ENCODE data around the gene PROSER1.
A peak's percentile ranks its signal among the peaks of the same experiment; 100 is the strongest.

PROSER1 gene

DNA sequence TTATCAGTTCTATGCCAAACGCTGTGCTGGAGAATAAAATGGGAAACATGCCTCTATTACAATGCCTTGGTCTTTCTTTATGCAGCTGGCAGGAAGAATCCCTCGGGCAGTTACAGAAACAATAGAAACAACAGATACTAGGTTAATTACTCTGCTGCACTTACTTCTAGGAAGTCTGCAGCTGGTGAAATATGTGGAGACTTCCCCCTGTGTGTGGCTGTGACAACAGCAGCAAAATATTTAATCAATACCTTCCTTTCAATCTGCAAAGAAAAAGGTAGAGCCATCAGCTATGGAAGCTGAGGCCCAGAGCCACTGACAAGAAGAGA lies 57.2 kb downstream of the PROSER1 start:
- no peak; the same call in 2 of the 3 replicates for ATAC-seq
- no peak for TF ChIP-seq ZFP3 (CRISPR knock-in tag; IDR thresholded peaks at IDR 0.05)
- TF ChIP-seq PPARA (CRISPR knock-in tag; IDR thresholded peaks at IDR 0.05; ENCODE audit: borderline replicate concordance): no peak
- TF ChIP-seq RARB (CRISPR knock-in tag; IDR thresholded peaks at IDR 0.05): no peak
- TF ChIP-seq TOX (CRISPR knock-in tag; IDR thresholded peaks at IDR 0.05; ENCODE audit: borderline replicate concordance): no peak
- TF ChIP-seq ESRRG (CRISPR knock-in tag; IDR thresholded peaks at IDR 0.05): no peak
- no peak for TF ChIP-seq TCF4 (CRISPR knock-in tag; IDR thresholded peaks at IDR 0.05; ENCODE audit: borderline replicate concordance)
- TF ChIP-seq, protein P1, sequence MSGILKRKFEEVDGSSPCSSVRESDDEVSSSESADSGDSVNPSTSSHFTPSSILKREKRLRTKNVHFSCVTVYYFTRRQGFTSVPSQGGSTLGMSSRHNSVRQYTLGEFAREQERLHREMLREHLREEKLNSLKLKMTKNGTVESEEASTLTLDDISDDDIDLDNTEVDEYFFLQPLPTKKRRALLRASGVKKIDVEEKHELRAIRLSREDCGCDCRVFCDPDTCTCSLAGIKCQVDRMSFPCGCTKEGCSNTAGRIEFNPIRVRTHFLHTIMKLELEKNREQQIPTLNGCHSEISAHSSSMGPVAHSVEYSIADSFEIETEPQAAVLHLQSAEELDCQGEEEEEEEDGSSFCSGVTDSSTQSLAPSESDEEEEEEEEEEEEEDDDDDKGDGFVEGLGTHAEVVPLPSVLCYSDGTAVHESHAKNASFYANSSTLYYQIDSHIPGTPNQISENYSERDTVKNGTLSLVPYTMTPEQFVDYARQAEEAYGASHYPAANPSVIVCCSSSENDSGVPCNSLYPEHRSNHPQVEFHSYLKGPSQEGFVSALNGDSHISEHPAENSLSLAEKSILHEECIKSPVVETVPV (CRISPR knock-in tag; IDR thresholded peaks at IDR 0.05): no peak

DNA sequence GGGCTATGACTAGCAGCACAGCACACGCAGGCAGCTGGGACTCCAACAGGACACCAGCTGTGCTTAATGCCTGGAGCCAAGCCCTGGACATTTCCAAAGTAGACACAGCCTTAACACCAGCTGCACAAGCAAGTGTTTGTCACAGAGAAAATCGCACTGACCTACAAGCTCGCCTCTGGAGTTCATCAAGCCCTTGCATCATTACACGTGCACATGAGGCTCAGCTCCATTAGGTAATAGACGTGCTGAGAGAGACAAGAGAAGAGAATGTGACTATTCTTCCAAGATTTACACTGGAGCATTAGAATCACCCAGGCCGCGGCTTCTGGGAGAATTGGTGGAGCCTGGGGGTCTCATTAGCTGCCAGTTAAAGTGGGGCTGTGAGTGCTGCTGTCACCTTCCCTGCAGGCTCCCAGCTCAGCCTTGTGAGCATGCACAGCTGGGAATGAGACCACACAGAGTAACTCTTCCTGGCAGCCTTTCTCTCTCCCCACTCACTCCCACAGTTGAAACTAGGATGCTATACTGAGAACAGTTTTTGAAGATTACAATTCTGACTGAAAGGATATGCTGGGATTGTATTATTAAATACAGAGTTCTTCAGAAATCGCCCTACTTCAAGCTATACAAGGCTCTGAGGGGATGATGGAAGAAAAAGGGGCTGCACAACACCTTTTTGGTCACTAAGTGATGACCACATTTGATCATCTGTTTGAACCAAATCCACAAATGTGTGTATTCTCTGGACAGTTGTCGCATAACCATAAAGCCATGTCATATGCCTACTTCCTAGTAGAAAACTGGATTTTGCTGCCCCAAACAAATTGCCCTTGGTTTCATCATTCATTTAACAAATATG lies 57.8 kb downstream of the PROSER1 start:
- peak; percentile 49; the same call in 1 of the 3 replicates for ATAC-seq
- no peak for TF ChIP-seq ZNF8 (CRISPR knock-in tag; IDR thresholded peaks at IDR 0.05)
- TF ChIP-seq, protein P2, sequence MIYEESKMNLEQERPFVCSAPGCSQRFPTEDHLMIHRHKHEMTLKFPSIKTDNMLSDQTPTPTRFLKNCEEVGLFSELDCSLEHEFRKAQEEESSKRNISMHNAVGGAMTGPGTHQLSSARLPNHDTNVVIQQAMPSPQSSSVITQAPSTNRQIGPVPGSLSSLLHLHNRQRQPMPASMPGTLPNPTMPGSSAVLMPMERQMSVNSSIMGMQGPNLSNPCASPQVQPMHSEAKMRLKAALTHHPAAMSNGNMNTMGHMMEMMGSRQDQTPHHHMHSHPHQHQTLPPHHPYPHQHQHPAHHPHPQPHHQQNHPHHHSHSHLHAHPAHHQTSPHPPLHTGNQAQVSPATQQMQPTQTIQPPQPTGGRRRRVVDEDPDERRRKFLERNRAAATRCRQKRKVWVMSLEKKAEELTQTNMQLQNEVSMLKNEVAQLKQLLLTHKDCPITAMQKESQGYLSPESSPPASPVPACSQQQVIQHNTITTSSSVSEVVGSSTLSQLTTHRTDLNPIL (CRISPR knock-in tag; IDR thresholded peaks at IDR 0.05; ENCODE audit: low read depth): no peak
- TF ChIP-seq RARB (CRISPR knock-in tag; IDR thresholded peaks at IDR 0.05): no peak
- TF ChIP-seq, protein P3, sequence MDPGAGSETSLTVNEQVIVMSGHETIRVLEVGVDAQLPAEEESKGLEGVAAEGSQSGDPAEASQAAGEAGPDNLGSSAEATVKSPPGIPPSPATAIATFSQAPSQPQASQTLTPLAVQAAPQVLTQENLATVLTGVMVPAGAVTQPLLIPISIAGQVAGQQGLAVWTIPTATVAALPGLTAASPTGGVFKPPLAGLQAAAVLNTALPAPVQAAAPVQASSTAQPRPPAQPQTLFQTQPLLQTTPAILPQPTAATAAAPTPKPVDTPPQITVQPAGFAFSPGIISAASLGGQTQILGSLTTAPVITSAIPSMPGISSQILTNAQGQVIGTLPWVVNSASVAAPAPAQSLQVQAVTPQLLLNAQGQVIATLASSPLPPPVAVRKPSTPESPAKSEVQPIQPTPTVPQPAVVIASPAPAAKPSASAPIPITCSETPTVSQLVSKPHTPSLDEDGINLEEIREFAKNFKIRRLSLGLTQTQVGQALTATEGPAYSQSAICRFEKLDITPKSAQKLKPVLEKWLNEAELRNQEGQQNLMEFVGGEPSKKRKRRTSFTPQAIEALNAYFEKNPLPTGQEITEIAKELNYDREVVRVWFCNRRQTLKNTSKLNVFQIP (CRISPR knock-in tag; IDR thresholded peaks at IDR 0.05; ENCODE audit: borderline replicate concordance, low read depth): no peak
- TF ChIP-seq ZNF565 (CRISPR knock-in tag; conservative IDR thresholded peaks at IDR 0.05; ENCODE audit: low read depth): no peak
- no peak; the same call in 1 of the 2 replicates for TF ChIP-seq TCF4 (CRISPR knock-in tag; IDR thresholded peaks at IDR 0.05; ENCODE audit: borderline replicate concordance)
- no peak for TF ChIP-seq PPARA (CRISPR knock-in tag; IDR thresholded peaks at IDR 0.05; ENCODE audit: borderline replicate concordance)
- TF ChIP-seq OSR1 (CRISPR knock-in tag; IDR thresholded peaks at IDR 0.05): no peak
- no peak for TF ChIP-seq GLIS3 (CRISPR knock-in tag; IDR thresholded peaks at IDR 0.05)
- TF ChIP-seq SNAI2 (CRISPR knock-in tag; IDR thresholded peaks at IDR 0.05): no peak
- TF ChIP-seq BACH2 (CRISPR knock-in tag; IDR thresholded peaks at IDR 0.05; ENCODE audit: borderline replicate concordance): no peak
- no peak for TF ChIP-seq TOX (CRISPR knock-in tag; IDR thresholded peaks at IDR 0.05; ENCODE audit: borderline replicate concordance)
- TF ChIP-seq, protein P4, sequence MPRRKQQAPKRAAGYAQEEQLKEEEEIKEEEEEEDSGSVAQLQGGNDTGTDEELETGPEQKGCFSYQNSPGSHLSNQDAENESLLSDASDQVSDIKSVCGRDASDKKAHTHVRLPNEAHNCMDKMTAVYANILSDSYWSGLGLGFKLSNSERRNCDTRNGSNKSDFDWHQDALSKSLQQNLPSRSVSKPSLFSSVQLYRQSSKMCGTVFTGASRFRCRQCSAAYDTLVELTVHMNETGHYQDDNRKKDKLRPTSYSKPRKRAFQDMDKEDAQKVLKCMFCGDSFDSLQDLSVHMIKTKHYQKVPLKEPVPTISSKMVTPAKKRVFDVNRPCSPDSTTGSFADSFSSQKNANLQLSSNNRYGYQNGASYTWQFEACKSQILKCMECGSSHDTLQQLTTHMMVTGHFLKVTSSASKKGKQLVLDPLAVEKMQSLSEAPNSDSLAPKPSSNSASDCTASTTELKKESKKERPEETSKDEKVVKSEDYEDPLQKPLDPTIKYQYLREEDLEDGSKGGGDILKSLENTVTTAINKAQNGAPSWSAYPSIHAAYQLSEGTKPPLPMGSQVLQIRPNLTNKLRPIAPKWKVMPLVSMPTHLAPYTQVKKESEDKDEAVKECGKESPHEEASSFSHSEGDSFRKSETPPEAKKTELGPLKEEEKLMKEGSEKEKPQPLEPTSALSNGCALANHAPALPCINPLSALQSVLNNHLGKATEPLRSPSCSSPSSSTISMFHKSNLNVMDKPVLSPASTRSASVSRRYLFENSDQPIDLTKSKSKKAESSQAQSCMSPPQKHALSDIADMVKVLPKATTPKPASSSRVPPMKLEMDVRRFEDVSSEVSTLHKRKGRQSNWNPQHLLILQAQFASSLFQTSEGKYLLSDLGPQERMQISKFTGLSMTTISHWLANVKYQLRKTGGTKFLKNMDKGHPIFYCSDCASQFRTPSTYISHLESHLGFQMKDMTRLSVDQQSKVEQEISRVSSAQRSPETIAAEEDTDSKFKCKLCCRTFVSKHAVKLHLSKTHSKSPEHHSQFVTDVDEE (CRISPR knock-in tag; IDR thresholded peaks at IDR 0.05): no peak
- no peak for TF ChIP-seq CSDC2 (CRISPR knock-in tag; IDR thresholded peaks at IDR 0.05)
- no peak for TF ChIP-seq ARNTL (CRISPR knock-in tag; IDR thresholded peaks at IDR 0.05; ENCODE audit: borderline replicate concordance, low read depth)
- no peak for TF ChIP-seq ZC3H10 (CRISPR knock-in tag; IDR thresholded peaks at IDR 0.05)

DNA sequence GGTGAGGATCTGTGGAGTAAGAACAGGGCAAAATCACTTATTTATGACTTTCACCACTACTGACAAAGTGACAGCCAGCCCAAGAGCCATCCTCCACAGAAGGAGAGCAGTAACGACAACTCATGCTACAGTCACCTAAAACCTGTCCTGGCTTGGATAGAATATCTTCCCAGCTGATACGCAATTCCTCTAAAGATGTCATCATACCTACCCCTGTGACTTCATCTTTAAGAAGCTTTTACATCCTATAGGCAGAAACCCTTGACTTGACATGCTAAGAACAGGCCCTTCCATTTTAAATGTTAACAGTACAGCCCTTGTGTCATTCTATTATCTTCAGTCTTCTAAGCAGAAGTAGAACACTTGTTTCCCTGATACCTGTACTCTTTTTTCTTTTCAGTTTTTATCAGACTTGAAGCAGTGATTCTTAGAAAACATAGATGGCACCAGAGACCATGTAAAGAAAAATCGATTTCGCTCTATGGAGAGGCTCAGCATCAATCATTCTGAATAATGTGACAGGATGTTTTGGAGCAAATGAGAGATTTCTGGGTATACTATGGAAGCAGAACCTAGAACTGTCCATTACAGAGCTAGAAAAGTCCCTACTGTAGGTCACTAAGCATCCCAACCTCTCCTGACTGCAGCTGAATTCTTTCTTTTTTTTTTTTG lies 67.4 kb downstream of the PROSER1 start:
- ATAC-seq: no peak

More for the DNA sequence above, 67.4 kb downstream of the PROSER1 start:
- TF ChIP-seq ZFP30 (CRISPR knock-in tag; IDR thresholded peaks at IDR 0.05): no peak
- TF ChIP-seq CSDC2 (CRISPR knock-in tag; IDR thresholded peaks at IDR 0.05): no peak
- TF ChIP-seq, protein P4 (CRISPR knock-in tag; IDR thresholded peaks at IDR 0.05): no peak
- no peak for TF ChIP-seq RARB (CRISPR knock-in tag; IDR thresholded peaks at IDR 0.05)
- TF ChIP-seq ISL1 (CRISPR knock-in tag; IDR thresholded peaks at IDR 0.05): no peak
- TF ChIP-seq ZNF8 (CRISPR knock-in tag; IDR thresholded peaks at IDR 0.05): no peak

Data from SK-N-SH treated with all-trans-retinoic acid at 6 μM for 48 hours (cell line).